Loucy (cell line): ENCODE data around the gene C16orf96.

Experiments used
- H2AFZ ChIP-seq: fragments of 200-600 bp; sonication (generic); 2 replicates; pipeline ENCODE4 v1.6.0; 2016; ENCODE audit warnings: antibody characterized with exemption, mild to moderate bottlenecking, low read length, moderate library complexity
- H3F3A ChIP-seq: fragments of 200-600 bp; 2 replicates; pipeline ENCODE4 v1.6.0; 2016; ENCODE audit warnings: antibody characterized with exemption, low read depth, mild to moderate bottlenecking
- H3K27me3 ChIP-seq: fragments of 200-600 bp; sonication (generic); 2 replicates; pipeline ENCODE4 v1.6.1; 2014; ENCODE audit warnings: low read length, mild to moderate bottlenecking; ENCODE audit not compliant: insufficient read depth, poor library complexity, severe bottlenecking
- H3K36me3 ChIP-seq: fragments of 200-600 bp; sonication (generic); 2 replicates; pipeline ENCODE4 v1.6.1; 2016; ENCODE audit warnings: low read length; ENCODE audit not compliant: insufficient read depth
- H3K4me1 ChIP-seq: fragments of 200-600 bp; sonication (generic); 2 replicates; pipeline ENCODE4 v1.5.1; 2014; ENCODE audit warnings: low read length, mild to moderate bottlenecking; ENCODE audit not compliant: insufficient read depth, poor library complexity, severe bottlenecking
- H3K4me2 ChIP-seq: fragments of 200-600 bp; sonication (generic); 2 replicates; pipeline ENCODE4 v1.6.0; 2014; ENCODE audit warnings: antibody characterized with exemption, low read length, low read depth, mild to moderate bottlenecking; ENCODE audit not compliant: poor library complexity, severe bottlenecking
- H3K4me3 ChIP-seq: fragments of 200-600 bp; sonication (generic); 2 replicates; pipeline ENCODE4 v1.5.1; 2014; ENCODE audit warnings: low read length, mild to moderate bottlenecking, mixed read lengths; ENCODE audit not compliant: poor library complexity, severe bottlenecking
- H3K79me2 ChIP-seq: fragments of 200-600 bp; sonication (generic); 2 replicates; pipeline ENCODE4 v1.6.1; 2014; ENCODE audit warnings: low read length; ENCODE audit not compliant: insufficient read depth
- H3K9ac ChIP-seq: fragments of 200-600 bp; sonication (generic); 2 replicates; pipeline ENCODE4 v1.6.0; 2014; ENCODE audit warnings: mild to moderate bottlenecking, low read depth, low read length, moderate library complexity; ENCODE audit not compliant: poor library complexity, severe bottlenecking
- H3K9me2 ChIP-seq: fragments of 200-600 bp; sonication (generic); replicated peaks from 2 replicates; pipeline ENCODE4 v1.6.1; 2016; ENCODE audit warnings: low read depth, low read length, mixed read lengths
- H3K9me3 ChIP-seq: fragments of 200-600 bp; sonication (generic); 2 replicates; pipeline ENCODE4 v1.6.1; 2014; ENCODE audit warnings: mild to moderate bottlenecking, antibody characterized with exemption, low read length, low read depth; ENCODE audit not compliant: insufficient read depth
- H4K20me1 ChIP-seq: fragments of 200-600 bp; sonication (generic); 2 replicates; pipeline ENCODE4 v1.6.0; 2014; ENCODE audit warnings: antibody characterized with exemption, low read length, mild to moderate bottlenecking; ENCODE audit not compliant: insufficient read depth, poor library complexity, severe bottlenecking
- EZH2phosphoT487 ChIP-seq: fragments of 200-600 bp; IDR thresholded peaks from 2 replicates; pipeline ENCODE4 v1.6.1; 2018; ENCODE audit warnings: antibody characterized with exemption, mild to moderate bottlenecking, moderate library complexity, borderline replicate concordance
- TF ChIP-seq, protein P1 (sequence below): fragments of 200-600 bp; sonication (generic); conservative IDR thresholded peaks from 2 replicates; pipeline ENCODE4 v1.5.1; 2014; ENCODE audit warnings: mild to moderate bottlenecking, antibody characterized with exemption, low read length

Gene C16orf96

DNA sequence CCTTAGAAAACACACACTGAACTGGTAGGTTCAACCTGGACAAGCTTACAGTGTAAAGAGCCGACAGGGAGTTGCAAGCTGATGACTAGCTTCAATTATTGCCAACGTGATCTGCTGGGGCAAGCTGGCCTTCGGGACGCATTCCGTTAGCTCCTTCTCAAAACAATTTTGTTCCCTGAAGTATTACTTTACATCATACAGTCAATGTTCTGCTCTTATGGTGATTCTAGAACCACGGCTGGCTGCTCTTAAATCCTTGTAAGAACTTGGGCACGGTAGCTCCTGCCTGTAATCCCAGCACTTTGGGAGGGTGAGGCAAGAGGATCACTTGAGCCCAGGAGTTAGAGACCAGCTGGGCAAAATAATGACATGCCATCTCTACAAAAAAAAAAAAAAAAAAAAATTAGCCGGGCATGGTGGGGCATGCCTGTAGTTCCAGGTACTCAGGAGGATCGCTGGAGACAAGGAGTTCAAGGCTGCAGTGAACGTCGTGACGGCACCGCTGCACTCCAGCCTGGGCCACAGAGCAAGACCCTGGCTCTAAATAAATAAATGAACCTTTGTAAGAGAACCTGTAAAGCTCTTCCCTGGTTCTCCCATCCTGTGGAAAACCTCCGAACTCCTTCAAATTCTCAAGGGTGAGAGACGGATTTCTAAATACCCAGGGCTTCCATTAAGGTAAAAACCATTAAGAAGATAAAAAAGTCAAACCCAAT, 19.6 kb upstream of the C16orf96 start:
- H3K4me1 ChIP-seq, result peaks cover 11% of the 10 kb centered on the region
- no peaks in the 10 kb centered on the region for H3K9me2 ChIP-seq
- no peaks in the 10 kb centered on the region for H3F3A ChIP-seq
- peak overlapping the region; percentile 81 for H3K4me3 ChIP-seq
- H3K27me3 ChIP-seq, result no peaks in the 10 kb centered on the region
- no peaks in the 10 kb centered on the region for H4K20me1 ChIP-seq
- H3K36me3 ChIP-seq, result no peaks in the 10 kb centered on the region
- no peak overlapping the region for H2AFZ ChIP-seq
- peaks cover 30% of the 10 kb centered on the region for H3K79me2 ChIP-seq
- TF ChIP-seq, protein P1, sequence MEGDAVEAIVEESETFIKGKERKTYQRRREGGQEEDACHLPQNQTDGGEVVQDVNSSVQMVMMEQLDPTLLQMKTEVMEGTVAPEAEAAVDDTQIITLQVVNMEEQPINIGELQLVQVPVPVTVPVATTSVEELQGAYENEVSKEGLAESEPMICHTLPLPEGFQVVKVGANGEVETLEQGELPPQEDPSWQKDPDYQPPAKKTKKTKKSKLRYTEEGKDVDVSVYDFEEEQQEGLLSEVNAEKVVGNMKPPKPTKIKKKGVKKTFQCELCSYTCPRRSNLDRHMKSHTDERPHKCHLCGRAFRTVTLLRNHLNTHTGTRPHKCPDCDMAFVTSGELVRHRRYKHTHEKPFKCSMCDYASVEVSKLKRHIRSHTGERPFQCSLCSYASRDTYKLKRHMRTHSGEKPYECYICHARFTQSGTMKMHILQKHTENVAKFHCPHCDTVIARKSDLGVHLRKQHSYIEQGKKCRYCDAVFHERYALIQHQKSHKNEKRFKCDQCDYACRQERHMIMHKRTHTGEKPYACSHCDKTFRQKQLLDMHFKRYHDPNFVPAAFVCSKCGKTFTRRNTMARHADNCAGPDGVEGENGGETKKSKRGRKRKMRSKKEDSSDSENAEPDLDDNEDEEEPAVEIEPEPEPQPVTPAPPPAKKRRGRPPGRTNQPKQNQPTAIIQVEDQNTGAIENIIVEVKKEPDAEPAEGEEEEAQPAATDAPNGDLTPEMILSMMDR, result no peak
- no peak for TF ChIP-seq EZH2phosphoT487
- H3K4me2 ChIP-seq, result peak overlapping the region; percentile 80
- H3K9me3 ChIP-seq, result no peaks in the 10 kb centered on the region
- H3K9ac ChIP-seq, result peak overlapping the region; percentile 82

DNA sequence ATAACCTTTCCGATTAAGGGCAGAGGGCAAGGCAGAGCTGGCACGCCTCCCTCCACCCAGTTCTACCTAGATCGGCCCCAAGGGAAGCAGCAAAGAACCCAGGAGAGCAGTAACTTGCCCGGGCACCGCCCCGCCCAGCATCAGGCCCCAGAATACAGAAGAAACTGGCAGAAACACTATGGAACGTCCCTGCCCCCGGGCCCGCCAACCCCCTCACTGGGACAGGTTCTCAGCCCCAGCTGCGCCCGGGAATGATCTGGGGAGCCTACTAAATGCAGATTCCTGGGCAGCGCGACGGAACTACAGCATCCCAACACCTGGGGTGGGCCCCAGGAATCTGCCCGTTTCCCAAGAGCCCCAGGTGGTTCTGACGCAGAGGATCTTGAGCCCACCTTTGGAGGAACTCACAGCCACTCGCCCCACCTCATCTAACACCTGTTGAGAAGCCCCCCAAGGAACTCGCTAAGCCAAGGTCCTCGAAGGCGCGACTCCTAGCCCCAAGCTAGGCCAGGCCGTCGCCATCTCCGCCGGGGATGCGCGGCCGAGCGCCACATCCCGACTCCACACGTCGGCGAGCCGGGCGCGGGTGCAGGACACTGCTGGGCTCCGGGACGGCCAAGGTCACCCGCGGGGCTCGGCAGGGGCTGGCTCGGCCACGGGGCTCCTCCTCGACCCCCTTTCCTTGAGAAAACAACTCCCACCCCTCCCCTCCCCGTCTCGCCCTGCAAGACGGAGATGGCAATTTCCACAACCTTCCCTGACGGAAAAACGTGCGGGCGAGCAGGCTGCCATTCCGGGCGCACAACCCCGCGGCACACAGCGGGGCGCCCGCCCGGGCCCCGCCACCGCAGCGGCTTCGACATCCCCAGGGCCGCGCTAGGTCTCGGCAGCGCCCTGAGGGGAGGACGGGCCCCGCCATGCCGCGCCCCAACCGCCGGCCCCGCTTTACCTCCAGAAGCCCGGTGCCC, 18.5 kb upstream of the C16orf96 start:
- H3K9me2 ChIP-seq, result no peaks in the 10 kb centered on the region
- H4K20me1 ChIP-seq, result no peaks in the 10 kb centered on the region
- TF ChIP-seq, protein P1, result no peak
- TF ChIP-seq EZH2phosphoT487, result no peak
- peak overlapping the region; percentile 82 for H3K9ac ChIP-seq
- peak overlapping the region; percentile 81 for H3K4me3 ChIP-seq
- peaks cover 30% of the 10 kb centered on the region for H3K79me2 ChIP-seq
- H3K27me3 ChIP-seq, result no peaks in the 10 kb centered on the region
- peaks cover 11% of the 10 kb centered on the region for H3K4me1 ChIP-seq
- peak overlapping the region; percentile 80 for H3K4me2 ChIP-seq
- H2AFZ ChIP-seq, result 0 out of 2 replicates have a peak overlapping the region, but pooled peaks have one; percentile 94
- H3F3A ChIP-seq, result no peaks in the 10 kb centered on the region
- H3K36me3 ChIP-seq, result no peaks in the 10 kb centered on the region
- H3K9me3 ChIP-seq, result no peaks in the 10 kb centered on the region

DNA sequence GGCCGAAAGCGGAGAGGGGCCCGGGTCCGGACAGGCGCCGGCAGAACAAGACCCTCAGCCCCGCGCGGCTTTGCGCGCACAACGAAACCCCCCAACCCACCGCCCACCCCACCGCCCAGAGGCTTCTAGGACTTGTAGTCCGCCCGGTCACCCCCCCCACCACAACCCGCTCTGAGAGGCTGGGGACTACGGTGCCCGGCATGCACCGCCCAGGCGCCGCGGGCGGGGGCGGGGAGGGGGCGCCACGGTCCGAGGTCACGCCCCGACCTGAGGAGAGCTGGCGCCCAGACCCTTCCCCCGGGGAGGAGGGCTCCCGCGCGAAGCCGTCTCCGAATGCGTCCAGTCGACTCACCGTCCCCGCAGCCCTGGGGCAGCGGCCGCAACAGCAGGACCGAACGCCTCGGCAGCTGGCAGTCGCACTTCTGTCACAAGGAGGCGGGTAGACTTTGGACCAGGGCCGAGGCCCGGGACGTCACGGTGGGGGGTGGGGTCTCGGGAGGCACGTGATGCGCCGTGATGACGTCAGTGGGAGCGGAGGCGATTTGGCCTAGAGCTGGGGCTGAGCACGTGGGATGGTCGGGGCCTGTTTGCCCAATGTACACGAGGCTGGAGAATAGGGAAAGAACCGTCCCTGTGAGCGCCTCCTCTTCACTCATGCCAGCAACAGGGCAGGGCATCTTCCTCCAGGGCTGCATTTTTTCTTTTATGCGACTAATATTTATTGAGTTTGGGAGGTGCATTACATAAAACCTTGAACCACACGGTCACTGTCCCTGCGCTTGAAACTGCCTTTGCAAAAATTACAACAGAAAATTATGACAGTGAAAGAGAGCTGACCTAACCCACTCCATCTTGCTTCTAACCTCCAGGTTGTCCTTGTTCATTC, 17.5 kb upstream of the C16orf96 start, which contains the start of gene CDIP1:
TSS of gene CDIP1 (minus strand) at position 424 of the 886 bp plus-strand sequence. CDS start 24,643 bp downstream, outside the sequence.
- Histone ChIP-seq H3K4me2 (peak within 1 kb of the TSS; percentile 80), H2AFZ (peak within 1 kb of the TSS; percentile 94), H4K20me1 (no peaks in the 10 kb centered on the region), H3K36me3 (no peaks in the 10 kb centered on the region), H3F3A (no peaks in the 10 kb centered on the region), H3K9me2 (no peaks in the 10 kb centered on the region), H3K9ac (peak within 1 kb of the TSS; percentile 82), H3K4me1 (peaks cover 11% of the 10 kb centered on the region), H3K4me3 (peak within 1 kb of the TSS; percentile 81), H3K9me3 (no peaks in the 10 kb centered on the region), H3K27me3 (no peaks in the 10 kb centered on the region), H3K79me2 (peaks cover 30% of the 10 kb centered on the region)
- TF ChIP-seq, protein P1, result no peak
- no peak for TF ChIP-seq EZH2phosphoT487
